GM12878 (cell line): Measurements from ENCODE around the gene SLC35E2B. TPM values are rescaled to one million over a fixed set of nuclear protein-coding genes. Genes with fewer than 3 reads are reported as not detected.
"Not testable (repeated sequence)": the region's sequence is repeated elsewhere in the genome, so short reads cannot be mapped to it uniquely, and the experiment has no call there.

ENCODE experiments used
- ATAC-seq: fragments of 200-7000 bp; cut with Tn5 transposase; 3 replicates; pipeline ENCODE4 v1.9.1; 2020; ENCODE audit warnings: mild to moderate bottlenecking, moderate library complexity
- BruUV-seq: library from RNA; stranded (reverse); fragments of 400-500 nt; replicated peaks from 2 replicates; lab custom pipeline; 2021; lab: Mats Ljungman, UMichigan
- CTCF ChIA-PET: fragments of 300-600 bp; sonication (Branson Sonifier 250); formaldehyde crosslinking; extraction: SDS; loops from one replicate; lab custom pipeline; 2021; ENCODE audit warnings: inconsistent platforms; lab: Yijun Ruan, JAX
- POLR2A ChIA-PET: fragments of 350-600 bp; formaldehyde crosslinking; extraction: SDS; loops from one replicate; lab custom pipeline; 2021; ENCODE audit warnings: inconsistent platforms; lab: Charles Lee
- RAD21 ChIA-PET: fragments of 300-600 bp; sonication (Branson Sonifier 250); formaldehyde crosslinking; loops from one replicate; lab custom pipeline; 2023; ENCODE audit warnings: antibody characterized with exemption; ENCODE audit not compliant: unreplicated experiment; lab: Charles Lee
- SMC1A ChIA-PET: fragments of 300-600 bp; sonication (Branson Sonifier 250); formaldehyde crosslinking; loops from one replicate; lab custom pipeline; 2023; ENCODE audit not compliant: unreplicated experiment, uncharacterized antibody; lab: Charles Lee
- DNase-seq: peaks from one replicate; pipeline ENCODE4 v3.0.0-alpha.2; 2011; ENCODE audit warnings: low read depth, low spot score
- FAIRE-seq: peaks from 3 replicates; lab custom pipeline; 2011; peaks lifted over from hg19 to GRCh38; lab: Jason Lieb, UNC
- H2AFZ ChIP-seq: 2 replicates; pipeline ENCODE4 v1.6.0; 2011; ENCODE audit warnings: low read depth, low read length, control low read depth; ENCODE audit not compliant: control insufficient read depth
- H3K27ac ChIP-seq: 2 replicates; pipeline ENCODE4 v1.5.1; 2011; ENCODE audit warnings: control low read depth; ENCODE audit not compliant: control insufficient read depth, insufficient read depth
- H3K27me3 ChIP-seq, 2 experiments: replicated peaks in 1 of 2; 2 replicates each; pipeline versions ENCODE4 v1.6.0 to v1.6.1; 2011; ENCODE audit warnings: low read length in 1 of 2; ENCODE audit not compliant: control insufficient read depth in 2 of 2, insufficient read depth in 2 of 2
- H3K36me3 ChIP-seq, 2 experiments: 2 replicates each; pipeline ENCODE4 v1.5.1; 2011; ENCODE audit warnings: low read length in 1 of 2; ENCODE audit not compliant: control insufficient read depth in 2 of 2, insufficient read depth in 2 of 2
- H3K4me1 ChIP-seq: 2 replicates; pipeline ENCODE4 v1.6.1; 2011; ENCODE audit warnings: mild to moderate bottlenecking, low read length, moderate library complexity, mixed read lengths; ENCODE audit not compliant: control insufficient read depth, insufficient read depth
- H3K4me2 ChIP-seq: 2 replicates; pipeline ENCODE4 v1.6.0; 2011; ENCODE audit warnings: control low read depth; ENCODE audit not compliant: control insufficient read depth, insufficient read depth
- H3K4me3 ChIP-seq: fragments of 200-600 bp; sonication (generic); 2 replicates; pipeline ENCODE4 v1.5.1; 2016
- H3K79me2 ChIP-seq: 2 replicates; pipeline ENCODE4 v1.6.0; 2011; ENCODE audit warnings: low read length; ENCODE audit not compliant: control insufficient read depth, insufficient read depth
- H3K9ac ChIP-seq: 2 replicates; pipeline ENCODE4 v1.8.0; 2011; ENCODE audit warnings: low read length, control low read depth, mixed read lengths; ENCODE audit not compliant: control insufficient read depth, insufficient read depth
- H3K9me3 ChIP-seq: replicated peaks from 3 replicates; pipeline ENCODE4 v1.5.1; 2011; ENCODE audit warnings: mild to moderate bottlenecking, low read length; ENCODE audit not compliant: control insufficient read depth, insufficient read depth
- H4K20me1 ChIP-seq: 2 replicates; pipeline ENCODE4 v1.6.0; 2011; ENCODE audit not compliant: control insufficient read depth, insufficient read depth
- CHD2 ChIP-seq: IDR thresholded peaks from 2 replicates; pipeline ENCODE4 v1.6.1; 2011; ENCODE audit warnings: low read depth, low read length, improper control_type of control experiment, borderline replicate concordance
- CREB1 ChIP-seq: IDR thresholded peaks from 2 replicates; pipeline ENCODE4 v1.6.1; 2012; ENCODE audit warnings: low read depth, mild to moderate bottlenecking, inconsistent platforms
- HCFC1 ChIP-seq: fragments of 150-350 bp; IDR thresholded peaks from 2 replicates; pipeline ENCODE4 v1.6.1; 2014; ENCODE audit warnings: low read length
- HDGF ChIP-seq: fragments of 450-650 bp; IDR thresholded peaks from 2 replicates; pipeline ENCODE4 v1.6.1; 2016; ENCODE audit warnings: antibody characterized with exemption
- MXI1 ChIP-seq: fragments of 150-350 bp; IDR thresholded peaks from 2 replicates; pipeline ENCODE4 v1.6.1; 2011; ENCODE audit warnings: low read depth, mild to moderate bottlenecking, inconsistent platforms, low read length, improper control_type of control experiment
- NKRF ChIP-seq: fragments of 450-650 bp; conservative IDR thresholded peaks from 2 replicates; pipeline ENCODE4 v1.6.1; 2017; ENCODE audit warnings: mild to moderate bottlenecking, moderate library complexity
- NR2C1 ChIP-seq: fragments of 450-650 bp; IDR thresholded peaks from 2 replicates; pipeline ENCODE4 v1.6.1; 2017; ENCODE audit warnings: antibody characterized with exemption, mild to moderate bottlenecking, moderate library complexity
- PKNOX1 ChIP-seq: fragments of 450-650 bp; IDR thresholded peaks from 2 replicates; pipeline ENCODE4 v1.6.1; 2016; ENCODE audit warnings: mild to moderate bottlenecking
- RUNX3 ChIP-seq: IDR thresholded peaks from 2 replicates; pipeline ENCODE4 v1.6.1; 2012; ENCODE audit warnings: low read length, inconsistent platforms
- SKIL ChIP-seq: fragments of 450-650 bp; IDR thresholded peaks from 2 replicates; pipeline ENCODE4 v1.6.1; 2017; ENCODE audit warnings: mild to moderate bottlenecking, low read depth, inconsistent platforms; ENCODE audit not compliant: poor library complexity, severe bottlenecking
- TBL1XR1 ChIP-seq: IDR thresholded peaks from 2 replicates; pipeline ENCODE4 v1.6.1; 2012; ENCODE audit warnings: low read depth, low read length, improper control_type of control experiment
- ZBTB11 ChIP-seq: fragments of 450-650 bp; formaldehyde crosslinking; IDR thresholded peaks from 2 replicates; pipeline ENCODE4 v1.5.0; 2022; ENCODE audit warnings: mild to moderate bottlenecking, missing genetic modification characterization
- ZNF207 ChIP-seq: fragments of 450-650 bp; IDR thresholded peaks from 2 replicates; pipeline ENCODE4 v1.6.1; 2014; ENCODE audit warnings: antibody characterized with exemption, mild to moderate bottlenecking, borderline replicate concordance
- WGBS: methylation state at CpG from one replicate; pipeline ENCODE4 v1.1.6; 2016; ENCODE audit warnings: low lambda C conversion rate; ENCODE audit not compliant: insufficient replicate concordance, insufficient coverage; ENCODE audit errors: missing lambda C conversion rate; 5-methylcytosine and 5-hydroxymethylcytosine counted together
- in situ Hi-C: fragments of 300-500 bp; cut with MboI; formaldehyde crosslinking; loops from 9 replicates; pipeline ENCODE4 v1.14.3; 2018; ENCODE audit warnings: mixed read lengths
- intact Hi-C: fragments of 100-400 bp; cut with micrococcal nuclease; formaldehyde crosslinking; loops from one replicate; pipeline ENCODE4 v1.14.2; 2022; ENCODE audit not compliant: unreplicated experiment
- polyA plus RNA-seq, 11 experiments: library from polyadenylated mRNA; depleted of rRNA in 4 of 11; unstranded in 6 of 11; stranded (reverse) in 5 of 11; fragments of >200 nt; fragmentation: Nextera tagmentation in 4 of 11; fragmentation: Illumina TruSeq in 1 of 11; extraction: Ambion mirVana in 4 of 11; extraction: Trizol in 1 of 11; gene quantifications; 1 replicate in 1 of 11; 2 replicates in 10 of 11; pipeline versions ENCODE4 v1.2.1 to v1.2.3, GENCODE V29; 2011 to 2016; ENCODE audit warnings: inconsistent platforms in 2 of 11, missing spikeins in 2 of 11, low read depth in 1 of 11
- total RNA-seq, 4 experiments: library from RNA; depleted of rRNA in 3 of 4; stranded (reverse); fragments of >200 nt in 3 of 4; fragmentation: Illumina TruSeq in 1 of 4; extraction: Trizol in 1 of 4; gene quantifications; 2 replicates each; pipeline versions ENCODE4 v1.2.1 to v1.2.3, GENCODE V29; 2013 to 2021

SLC35E2B gene
- total and polyA plus RNA-seq, 10 of the 15 experiments (the other 5 are each of a cell fraction or from before 2014, with no cell fraction given) = 2.6 to 36.7 (median 18.6) TPM

GRCh38 chr1:1724035-1724864, 31.7 kb upstream of the SLC35E2B start, which contains the start of gene CDK11A:
TSS of gene CDK11A (minus strand) at chr1:1724357. CDS start at chr1:1722818, 1,539 bp downstream.
- Histone ChIP-seq H3K4me2 (0 out of 2 replicates have a peak within 1 kb of the TSS, but pooled peaks have one; percentile 42), H3K27ac (peak within 1 kb of the TSS; percentile 65), H3K4me3 (peak within 1 kb of the TSS; percentile 72; the same call in 1 of the 2 replicates), H3K9ac (peak within 1 kb of the TSS; percentile 68), H2AFZ (peak within 1 kb of the TSS; percentile 58)
- H4K20me1 ChIP-seq, H3K9me3 ChIP-seq, BruUV-seq, H3K79me2 ChIP-seq, H3K27me3 ChIP-seq, RAD21 ChIA-PET, H3K4me1 ChIP-seq, in situ Hi-C loops, H3K36me3 ChIP-seq: not testable (repeated sequence)
- peak; percentile 98 for ATAC-seq
- FAIRE-seq = peak; percentile 91
- CTCF ChIA-PET = interaction anchor here (1.0 to 1.3 kb wide), 3 partner anchors 45 to 186 kb away, joined by 3 to 4 read pairs (median 3); no protein-coding TSS in a partner anchor
- SMC1A ChIA-PET = interaction anchor here (0.7 to 0.9 kb wide), 2 partner anchors 56 to 263 kb away, joined by 3 read pairs; no protein-coding TSS in a partner anchor
- WGBS = 1% methylated on average over 56 of the region's 78 CpGs
- intact Hi-C loops = loop anchor here (5.0 kb wide), 1 partner anchor 67 kb away; the partner anchor contains the start of gene CDK11B
- POLR2A ChIA-PET = interaction anchor here (1.0 kb wide), 2 partner anchors 67 to 184 kb away, joined by 3 read pairs; no protein-coding TSS in a partner anchor
- DNase-seq = peak; percentile 97
- TF ChIP-seq ZBTB11 (CRISPR knock-in tag) (0 out of 2 replicates have a peak, but pooled peaks have one; percentile 14), TBL1XR1 (0 out of 2 replicates have a peak, but pooled peaks have one; percentile 9), HCFC1 (peak; percentile 83), NR2C1 (peak; percentile 96), HDGF (peak; percentile 63; the same call in 1 of the 2 replicates), PKNOX1 (peak; percentile 55), ZNF207 (peak; percentile 85; the same call in 1 of the 2 replicates), CREB1 (peak; percentile 99), NKRF (peak; percentile 96), MXI1 (peak; percentile 76; the same call in 1 of the 2 replicates), SKIL (peak; percentile 30), CHD2 (0 out of 2 replicates have a peak, but pooled peaks have one; percentile 50), RUNX3 (peak; percentile 24; the same call in 1 of the 2 replicates)
